Neural cell (in vitro differentiated cells): ENCODE measurements around the gene ZNF438.

Experiments
- EP300 ChIP-seq: fragments of 450-650 bp; conservative IDR thresholded peaks from 2 replicates; pipeline ENCODE4 v1.6.1; 2014; ENCODE audit warnings: antibody characterized with exemption, mild to moderate bottlenecking, moderate library complexity; ENCODE audit not compliant: poor library complexity, severe bottlenecking
- EZH2 ChIP-seq: fragments of 200-600, 300-800 bp; shearing (Covaris generic), sonication (generic); IDR thresholded peaks from 2 replicates; pipeline ENCODE4 v1.6.1; 2014; ENCODE audit warnings: antibody characterized with exemption, low read length, borderline replicate concordance, mild to moderate bottlenecking; ENCODE audit not compliant: insufficient read depth, poor library complexity, severe bottlenecking
- POLR2AphosphoS5 ChIP-seq: IDR thresholded peaks from 2 replicates; pipeline ENCODE4 v1.6.1; 2012
- RAD21 ChIP-seq: fragments of 450-650 bp; conservative IDR thresholded peaks from 2 replicates; pipeline ENCODE4 v1.6.1; 2014; ENCODE audit warnings: antibody characterized with exemption, mild to moderate bottlenecking, moderate library complexity
- SMC3 ChIP-seq: fragments of 450-650 bp; conservative IDR thresholded peaks from 2 replicates; pipeline ENCODE4 v1.6.1; 2014; ENCODE audit warnings: antibody characterized with exemption, mild to moderate bottlenecking, moderate library complexity; ENCODE audit not compliant: poor library complexity
- TAF1 ChIP-seq: IDR thresholded peaks from 2 replicates; pipeline ENCODE4 v1.6.1; 2012; ENCODE audit warnings: low read depth
- TF ChIP-seq, protein P1 (sequence below): fragments of 450-650 bp; IDR thresholded peaks from 2 replicates; pipeline ENCODE4 v1.5.1; 2014; ENCODE audit warnings: antibody characterized with exemption, mild to moderate bottlenecking, moderate library complexity; ENCODE audit not compliant: poor library complexity, severe bottlenecking

DNA sequence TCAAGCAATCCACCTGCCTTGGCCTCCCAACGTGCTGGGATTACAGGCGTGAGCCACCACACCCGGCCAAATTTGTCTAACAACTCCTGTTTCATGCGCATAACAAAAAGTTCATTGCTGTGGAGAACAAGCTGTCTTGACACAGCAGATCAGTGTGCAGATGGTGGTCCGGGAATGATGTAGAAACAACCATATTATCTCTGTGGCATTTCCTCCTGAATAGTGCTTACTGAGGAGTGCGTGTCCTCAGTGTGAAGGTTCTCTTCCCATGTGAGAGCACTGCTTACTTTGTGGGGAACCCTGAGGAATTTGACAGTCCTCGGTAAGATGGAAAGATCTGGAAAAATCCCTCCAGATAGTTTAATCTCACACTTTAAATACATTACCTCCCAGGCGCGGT lies 30.3 kb upstream of the ZNF438 start:
- TF ChIP-seq, protein P1, sequence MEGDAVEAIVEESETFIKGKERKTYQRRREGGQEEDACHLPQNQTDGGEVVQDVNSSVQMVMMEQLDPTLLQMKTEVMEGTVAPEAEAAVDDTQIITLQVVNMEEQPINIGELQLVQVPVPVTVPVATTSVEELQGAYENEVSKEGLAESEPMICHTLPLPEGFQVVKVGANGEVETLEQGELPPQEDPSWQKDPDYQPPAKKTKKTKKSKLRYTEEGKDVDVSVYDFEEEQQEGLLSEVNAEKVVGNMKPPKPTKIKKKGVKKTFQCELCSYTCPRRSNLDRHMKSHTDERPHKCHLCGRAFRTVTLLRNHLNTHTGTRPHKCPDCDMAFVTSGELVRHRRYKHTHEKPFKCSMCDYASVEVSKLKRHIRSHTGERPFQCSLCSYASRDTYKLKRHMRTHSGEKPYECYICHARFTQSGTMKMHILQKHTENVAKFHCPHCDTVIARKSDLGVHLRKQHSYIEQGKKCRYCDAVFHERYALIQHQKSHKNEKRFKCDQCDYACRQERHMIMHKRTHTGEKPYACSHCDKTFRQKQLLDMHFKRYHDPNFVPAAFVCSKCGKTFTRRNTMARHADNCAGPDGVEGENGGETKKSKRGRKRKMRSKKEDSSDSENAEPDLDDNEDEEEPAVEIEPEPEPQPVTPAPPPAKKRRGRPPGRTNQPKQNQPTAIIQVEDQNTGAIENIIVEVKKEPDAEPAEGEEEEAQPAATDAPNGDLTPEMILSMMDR, result no peak
- no peak for TF ChIP-seq EP300
- no peak for TF ChIP-seq TAF1
- no peak for TF ChIP-seq SMC3
- no peak for TF ChIP-seq EZH2
- no peak for TF ChIP-seq RAD21
- no peak for TF ChIP-seq POLR2AphosphoS5
